ENCODE data around the gene C5orf46. TPM values are rescaled to one million over a fixed set of nuclear protein-coding genes. Genes with fewer than 3 reads are reported as not detected.

The C5orf46 gene
- total RNA-seq, 2 experiments from 2014 or later: not detected

- CTCF ChIA-PET: no interaction called here
- no peaks in the 10 kb centered on the region for H3K36me3 Mint-ChIP-seq (ENCODE audit: low read depth)
- POLR2A ChIA-PET: no interaction called here
- no peak for DNase-seq
- no peak overlapping the region for H3K4me3 Mint-ChIP-seq
- no peaks in the 10 kb centered on the region for H3K9me3 Mint-ChIP-seq (ENCODE audit: low read depth)
- no peak for ATAC-seq
- H3K27me3 Mint-ChIP-seq: peaks cover 6% of the 10 kb centered on the region
- H3K27ac Mint-ChIP-seq: no peak overlapping the region
- intact Hi-C loops (cut with DNase I, micrococcal nuclease): no loop called here
- H3K4me1 Mint-ChIP-seq: no peaks in the 10 kb centered on the region
These were observed 12.6 kb upstream of the C5orf46 start for GRCh38 chr5:147918899-147919298.

- ChIA-PET CTCF (no interaction called here), POLR2A (no interaction called here)
- ATAC-seq (no peak), DNase-seq (no peak)
- Mint-ChIP-seq H3K27ac (no peak overlapping the region), H3K4me3 (no peak overlapping the region), H3K27me3 (peaks cover 8% of the 10 kb centered on the region), H3K9me3 (ENCODE audit: low read depth) (no peaks in the 10 kb centered on the region), H3K4me1 (no peaks in the 10 kb centered on the region), H3K36me3 (ENCODE audit: low read depth) (no peaks in the 10 kb centered on the region)
- intact Hi-C loops (cut with DNase I, micrococcal nuclease): no loop called here
These were observed 11.9 kb upstream of the C5orf46 start for GRCh38 chr5:147918101-147918685.

- no peaks in the 10 kb centered on the region for H3K36me3 Mint-ChIP-seq (ENCODE audit: low read depth)
- intact Hi-C loops (cut with DNase I, micrococcal nuclease): no loop called here
- H3K4me1 Mint-ChIP-seq: no peaks in the 10 kb centered on the region
- ATAC-seq (no peak), DNase-seq (no peak)
- H3K27ac Mint-ChIP-seq: no peak overlapping the region
- no peak overlapping the region for H3K4me3 Mint-ChIP-seq
- no peaks in the 10 kb centered on the region for H3K9me3 Mint-ChIP-seq (ENCODE audit: low read depth)
- H3K27me3 Mint-ChIP-seq: peaks cover 6% of the 10 kb centered on the region
- CTCF ChIA-PET: no interaction called here
- POLR2A ChIA-PET: no interaction called here
These were observed 7.4 kb upstream of the C5orf46 start for GRCh38 chr5:147913786-147914185.

GRCh38 chr5:147912011-147912410 lies 5.7 kb upstream of the C5orf46 start:
- no peaks in the 10 kb centered on the region for H3K4me1 Mint-ChIP-seq
- no peak overlapping the region for H3K27ac Mint-ChIP-seq
- no peaks in the 10 kb centered on the region for H3K9me3 Mint-ChIP-seq (ENCODE audit: low read depth)
- H3K4me3 Mint-ChIP-seq: no peak overlapping the region
- H3K36me3 Mint-ChIP-seq (ENCODE audit: low read depth): no peaks in the 10 kb centered on the region
- intact Hi-C loops (cut with DNase I, micrococcal nuclease): no loop called here
- no peak for DNase-seq
- peaks cover 6% of the 10 kb centered on the region for H3K27me3 Mint-ChIP-seq
- ChIA-PET POLR2A (no interaction called here), CTCF (interaction anchor here (1.3 kb wide), 1 partner anchor 9 kb away, joined by 3 read pairs; no protein-coding TSS in a partner anchor)
- ATAC-seq: no peak

- ATAC-seq (no peak), DNase-seq (no peak)
- Mint-ChIP-seq H3K4me1 (no peaks in the 10 kb centered on the region), H3K36me3 (ENCODE audit: low read depth) (no peaks in the 10 kb centered on the region), H3K27me3 (peaks cover 4% of the 10 kb centered on the region), H3K9me3 (ENCODE audit: low read depth) (no peaks in the 10 kb centered on the region), H3K4me3 (no peak overlapping the region), H3K27ac (no peak overlapping the region)
- ChIA-PET CTCF (interaction anchor here (1.3 kb wide), 1 partner anchor 8 kb away, joined by 3 read pairs; no protein-coding TSS in a partner anchor), POLR2A (interaction anchor here (0.7 kb wide), 1 partner anchor 149 kb away, joined by 3 read pairs; no protein-coding TSS in a partner anchor)
- intact Hi-C loops (cut with DNase I, micrococcal nuclease): no loop called here
These were observed 5.1 kb upstream of the C5orf46 start for GRCh38 chr5:147911427-147911826.

- POLR2A ChIA-PET: no interaction called here
- DNase-seq: no peak
These were observed 2.2 kb downstream of the C5orf46 start for GRCh38 chr5:147904110-147904509.

GRCh38 chr5:147902609-147903115 lies 3.7 kb downstream of the C5orf46 start:
- intact Hi-C loops (cut with DNase I, micrococcal nuclease): no loop called here
- ATAC-seq (no peak), DNase-seq (no peak)
- Mint-ChIP-seq H3K4me3 (no peak overlapping the region), H3K36me3 (ENCODE audit: low read depth) (no peaks in the 10 kb centered on the region), H3K4me1 (no peaks in the 10 kb centered on the region), H3K27me3 (peaks cover 2% of the 10 kb centered on the region), H3K9me3 (ENCODE audit: low read depth) (no peaks in the 10 kb centered on the region), H3K27ac (no peak overlapping the region)
- ChIA-PET POLR2A (no interaction called here), CTCF (interaction anchor here (1.3 kb wide), 1 partner anchor 9 kb away, joined by 3 read pairs; no protein-coding TSS in a partner anchor)

More at GRCh38 chr5:147904110-147904509, 2.2 kb downstream of the C5orf46 start:
- ATAC-seq: no peak
- Mint-ChIP-seq H3K27me3 (peaks cover 2% of the 10 kb centered on the region), H3K4me1 (no peaks in the 10 kb centered on the region), H3K4me3 (no peak overlapping the region), H3K36me3 (ENCODE audit: low read depth) (no peaks in the 10 kb centered on the region), H3K27ac (no peak overlapping the region), H3K9me3 (ENCODE audit: low read depth) (no peaks in the 10 kb centered on the region)
- intact Hi-C loops (cut with DNase I, micrococcal nuclease): no loop called here
- CTCF ChIA-PET: no interaction called here

- Mint-ChIP-seq H3K36me3 (ENCODE audit: low read depth) (no peaks in the 10 kb centered on the region), H3K9me3 (ENCODE audit: low read depth) (no peaks in the 10 kb centered on the region), H3K27me3 (peaks cover 2% of the 10 kb centered on the region), H3K4me1 (no peaks in the 10 kb centered on the region), H3K27ac (no peak overlapping the region), H3K4me3 (no peak overlapping the region)
- intact Hi-C loops (cut with DNase I, micrococcal nuclease): no loop called here
- ATAC-seq (no peak), DNase-seq (no peak)
- ChIA-PET POLR2A (no interaction called here), CTCF (no interaction called here)
These were observed 4.7 kb downstream of the C5orf46 start for GRCh38 chr5:147901599-147902039.

- Mint-ChIP-seq H3K27ac (no peak overlapping the region), H3K9me3 (ENCODE audit: low read depth) (no peaks in the 10 kb centered on the region), H3K27me3 (peaks cover 2% of the 10 kb centered on the region), H3K36me3 (ENCODE audit: low read depth) (no peaks in the 10 kb centered on the region), H3K4me1 (no peaks in the 10 kb centered on the region), H3K4me3 (no peak overlapping the region)
- ATAC-seq (no peak), DNase-seq (no peak)
- ChIA-PET POLR2A (no interaction called here), CTCF (interaction anchor here (1.1 kb wide), 1 partner anchor 41 kb away, joined by 3 read pairs; no protein-coding TSS in a partner anchor)
- intact Hi-C loops (cut with DNase I, micrococcal nuclease): no loop called here
These were observed 7.4 kb downstream of the C5orf46 start for GRCh38 chr5:147898875-147899401.

GRCh38 chr5:147895864-147896263 lies 10.5 kb downstream of the C5orf46 start:
- no peak for ATAC-seq
- intact Hi-C loops (cut with DNase I, micrococcal nuclease): no loop called here
- no peak overlapping the region for H3K27ac Mint-ChIP-seq
- H3K27me3 Mint-ChIP-seq: peaks cover 2% of the 10 kb centered on the region
- H3K36me3 Mint-ChIP-seq (ENCODE audit: low read depth): no peaks in the 10 kb centered on the region
- H3K4me3 Mint-ChIP-seq: no peak overlapping the region
- POLR2A ChIA-PET: no interaction called here
- no peak for DNase-seq
- CTCF ChIA-PET: no interaction called here
- H3K4me1 Mint-ChIP-seq: no peaks in the 10 kb centered on the region
- H3K9me3 Mint-ChIP-seq (ENCODE audit: low read depth): no peaks in the 10 kb centered on the region

- intact Hi-C loops (cut with DNase I, micrococcal nuclease): no loop called here
These were observed 12.5 kb downstream of the C5orf46 start for GRCh38 chr5:147893820-147894219.

GRCh38 chr5:147892696-147893296 lies 13.5 kb downstream of the C5orf46 start:
- H3K9me3 Mint-ChIP-seq (ENCODE audit: low read depth): no peaks in the 10 kb centered on the region
- ChIA-PET POLR2A (no interaction called here), CTCF (no interaction called here)
- no peak overlapping the region for H3K4me3 Mint-ChIP-seq
- DNase-seq (no peak), ATAC-seq (no peak)
- H3K4me1 Mint-ChIP-seq: no peaks in the 10 kb centered on the region
- H3K27me3 Mint-ChIP-seq: peaks cover 2% of the 10 kb centered on the region
- H3K36me3 Mint-ChIP-seq (ENCODE audit: low read depth): no peaks in the 10 kb centered on the region
- intact Hi-C loops (cut with DNase I, micrococcal nuclease): no loop called here
- H3K27ac Mint-ChIP-seq: no peak overlapping the region

More at GRCh38 chr5:147893820-147894219, 12.5 kb downstream of the C5orf46 start:
- Mint-ChIP-seq H3K4me1 (no peaks in the 10 kb centered on the region), H3K9me3 (ENCODE audit: low read depth) (no peaks in the 10 kb centered on the region), H3K27me3 (peaks cover 2% of the 10 kb centered on the region), H3K36me3 (ENCODE audit: low read depth) (no peaks in the 10 kb centered on the region), H3K27ac (no peak overlapping the region), H3K4me3 (no peak overlapping the region)
- ATAC-seq (no peak), DNase-seq (no peak)
- ChIA-PET POLR2A (no interaction called here), CTCF (no interaction called here)
